Measurements from ENCODE around the gene SLC6A17.

DNA sequence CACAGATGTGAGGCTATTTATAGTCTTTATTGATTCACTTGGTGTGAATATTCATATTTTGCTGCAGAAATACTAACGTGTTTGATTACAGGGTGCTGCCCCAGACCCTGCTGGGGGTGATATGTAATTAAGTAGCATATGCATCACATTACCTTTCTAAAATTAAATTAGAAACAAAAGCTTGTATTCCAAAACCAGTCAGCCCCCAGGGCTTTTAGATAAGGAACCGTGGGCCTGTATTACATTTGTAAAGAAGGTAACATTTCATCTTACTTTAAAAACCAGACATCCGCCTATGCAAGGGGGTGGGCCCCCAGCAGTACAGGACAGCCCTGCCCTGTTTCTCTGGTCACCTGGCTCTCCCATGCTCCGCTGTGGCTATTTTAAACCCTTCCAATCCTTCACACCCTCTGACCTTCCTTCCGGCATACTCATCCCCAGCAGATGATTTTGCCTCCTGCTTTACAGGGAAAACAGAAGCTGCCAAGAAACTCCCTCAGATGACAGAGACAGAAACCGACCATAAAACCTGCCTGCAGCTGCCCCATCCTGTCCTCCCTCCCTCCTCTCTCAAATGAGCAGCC is 37.8 kb downstream of the SLC6A17 start:
- no peak for TF ChIP-seq EZH2 (IDR thresholded peaks at IDR 0.05; ENCODE audit: borderline replicate concordance, insufficient read depth, low read depth, low read length, poor library complexity, severe bottlenecking)
- TF ChIP-seq, protein P1, sequence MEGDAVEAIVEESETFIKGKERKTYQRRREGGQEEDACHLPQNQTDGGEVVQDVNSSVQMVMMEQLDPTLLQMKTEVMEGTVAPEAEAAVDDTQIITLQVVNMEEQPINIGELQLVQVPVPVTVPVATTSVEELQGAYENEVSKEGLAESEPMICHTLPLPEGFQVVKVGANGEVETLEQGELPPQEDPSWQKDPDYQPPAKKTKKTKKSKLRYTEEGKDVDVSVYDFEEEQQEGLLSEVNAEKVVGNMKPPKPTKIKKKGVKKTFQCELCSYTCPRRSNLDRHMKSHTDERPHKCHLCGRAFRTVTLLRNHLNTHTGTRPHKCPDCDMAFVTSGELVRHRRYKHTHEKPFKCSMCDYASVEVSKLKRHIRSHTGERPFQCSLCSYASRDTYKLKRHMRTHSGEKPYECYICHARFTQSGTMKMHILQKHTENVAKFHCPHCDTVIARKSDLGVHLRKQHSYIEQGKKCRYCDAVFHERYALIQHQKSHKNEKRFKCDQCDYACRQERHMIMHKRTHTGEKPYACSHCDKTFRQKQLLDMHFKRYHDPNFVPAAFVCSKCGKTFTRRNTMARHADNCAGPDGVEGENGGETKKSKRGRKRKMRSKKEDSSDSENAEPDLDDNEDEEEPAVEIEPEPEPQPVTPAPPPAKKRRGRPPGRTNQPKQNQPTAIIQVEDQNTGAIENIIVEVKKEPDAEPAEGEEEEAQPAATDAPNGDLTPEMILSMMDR (IDR thresholded peaks at IDR 0.05), result no peak
